ENCODE measurements around the gene ANAPC10.

Gene ANAPC10

DNA sequence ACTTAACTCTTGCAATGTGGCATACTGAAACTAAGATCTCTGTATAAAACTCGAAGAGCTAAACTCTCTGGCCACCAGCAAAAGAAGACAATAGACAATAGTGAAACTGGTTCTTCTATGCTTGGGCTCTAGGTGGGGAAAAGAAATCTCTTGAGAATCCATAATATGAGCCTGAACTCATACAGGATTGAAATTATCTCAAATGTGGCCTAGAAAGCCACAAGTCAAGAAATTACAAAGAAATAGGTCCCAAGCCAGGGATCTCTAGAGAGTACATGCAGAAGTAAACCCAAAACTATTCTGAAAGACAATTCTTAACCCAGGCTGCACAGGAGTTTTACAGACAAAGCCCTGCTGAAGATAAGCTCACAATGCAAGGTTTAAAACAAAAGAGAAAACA, 127.4 kb downstream of the ANAPC10 start:
- TF ChIP-seq FOXP2 (optimal IDR thresholded peaks at IDR 0.05; ENCODE audit: borderline replicate concordance, extremely low read depth, extremely low read length, insufficient read depth) (no peak), TAF1 (IDR thresholded peaks at IDR 0.05; ENCODE audit: borderline replicate concordance, insufficient read depth, low read length) (no peak), REST (IDR thresholded peaks at IDR 0.05; ENCODE audit: insufficient read depth in 1 of 2, low read depth in 2 of 2, low read length in 2 of 2) (no peak), POLR2AphosphoS5 (IDR thresholded peaks at IDR 0.05; ENCODE audit: low read depth, low read length) (no peak), SIN3A (IDR thresholded peaks at IDR 0.05; ENCODE audit: borderline replicate concordance, insufficient read depth, low read length) (no peak)

- TF ChIP-seq POLR2AphosphoS5 (IDR thresholded peaks at IDR 0.05; ENCODE audit: low read depth, low read length), result no peak
- no peak for TF ChIP-seq FOXP2 (optimal IDR thresholded peaks at IDR 0.05; ENCODE audit: borderline replicate concordance, extremely low read depth, extremely low read length, insufficient read depth)
- no peak for TF ChIP-seq TAF1 (IDR thresholded peaks at IDR 0.05; ENCODE audit: borderline replicate concordance, insufficient read depth, low read length)
- no peak for TF ChIP-seq SIN3A (IDR thresholded peaks at IDR 0.05; ENCODE audit: borderline replicate concordance, insufficient read depth, low read length)
- TF ChIP-seq REST (IDR thresholded peaks at IDR 0.05; ENCODE audit: insufficient read depth in 1 of 2, low read depth in 2 of 2, low read length in 2 of 2), result no peak
Observed at GRCh38 chr4:144969821-144970220, 128.2 kb downstream of the ANAPC10 start.

DNA sequence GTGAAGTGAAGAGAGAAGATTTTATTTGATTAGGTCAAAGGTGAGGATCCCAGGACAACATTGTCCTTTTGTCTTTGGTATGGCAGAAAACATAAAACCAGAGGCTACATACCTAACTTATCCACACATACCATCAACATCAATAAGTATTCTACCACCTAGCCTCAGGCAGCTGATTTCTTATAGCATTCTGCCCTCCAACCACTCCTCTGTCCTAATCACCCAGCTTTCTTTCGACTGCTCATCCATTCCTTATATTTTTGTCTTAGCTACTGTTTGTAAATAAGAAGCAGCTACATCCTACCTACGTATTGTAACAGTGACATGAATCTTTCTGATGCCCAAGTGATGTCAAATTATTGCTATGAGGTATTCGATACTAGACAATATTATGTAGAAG, 129.4 kb downstream of the ANAPC10 start:
- no peak for TF ChIP-seq POLR2AphosphoS5 (IDR thresholded peaks at IDR 0.05; ENCODE audit: low read depth, low read length)
- TF ChIP-seq SIN3A (IDR thresholded peaks at IDR 0.05; ENCODE audit: borderline replicate concordance, insufficient read depth, low read length), result no peak
- no peak for TF ChIP-seq FOXP2 (optimal IDR thresholded peaks at IDR 0.05; ENCODE audit: borderline replicate concordance, extremely low read depth, extremely low read length, insufficient read depth)
- TF ChIP-seq REST (IDR thresholded peaks at IDR 0.05; ENCODE audit: insufficient read depth in 1 of 2, low read depth in 2 of 2, low read length in 2 of 2), result no peak

GRCh38 chr4:144967161-144967560, 130.8 kb downstream of the ANAPC10 start:
- TF ChIP-seq SIN3A (IDR thresholded peaks at IDR 0.05; ENCODE audit: borderline replicate concordance, insufficient read depth, low read length) (no peak), TAF1 (IDR thresholded peaks at IDR 0.05; ENCODE audit: borderline replicate concordance, insufficient read depth, low read length) (no peak)

GRCh38 chr4:144962300-144962699, 135.7 kb downstream of the ANAPC10 start:
- TF ChIP-seq POLR2AphosphoS5 (IDR thresholded peaks at IDR 0.05; ENCODE audit: low read depth, low read length) (no peak), TAF1 (IDR thresholded peaks at IDR 0.05; ENCODE audit: borderline replicate concordance, insufficient read depth, low read length) (no peak), SIN3A (IDR thresholded peaks at IDR 0.05; ENCODE audit: borderline replicate concordance, insufficient read depth, low read length) (no peak), REST (IDR thresholded peaks at IDR 0.05; ENCODE audit: insufficient read depth in 1 of 2, low read depth in 2 of 2, low read length in 2 of 2) (no peak), FOXP2 (optimal IDR thresholded peaks at IDR 0.05; ENCODE audit: borderline replicate concordance, extremely low read depth, extremely low read length, insufficient read depth) (no peak)
